HepG2 (cell line): ENCODE data around the gene SH3GLB2. TPM values are rescaled to one million over a fixed set of nuclear protein-coding genes. Genes with fewer than 3 reads are reported as not detected.

Experiments used
- ATAC-seq: fragments of 200-7000 bp; cut with Tn5 transposase; 3 replicates; pipeline ENCODE4 v1.9.1; 2020; ENCODE audit warnings: mild to moderate bottlenecking, moderate library complexity
- BruUV-seq: library from RNA; stranded (reverse); fragments of 400-500 nt; replicated peaks from 2 replicates; lab custom pipeline; 2021; lab: Mats Ljungman, UMichigan
- CTCF ChIA-PET: fragments of 300-600 bp; formaldehyde crosslinking; extraction: SDS; loops from one replicate; lab custom pipeline; 2021; ENCODE audit warnings: low total read pairs, inconsistent platforms, low intra/inter-chr PET ratio; lab: Yijun Ruan, JAX
- POLR2A ChIA-PET: fragments of 350-600 bp; sonication (Branson Sonifier 250); formaldehyde crosslinking; loops from one replicate; lab custom pipeline; 2020; ENCODE audit warnings: antibody characterized with exemption, inconsistent platforms; lab: Yijun Ruan, JAX
- DNase-seq: peaks from one replicate; pipeline ENCODE4 v3.0.0-alpha.2; 2015; ENCODE audit warnings: low spot score
- FAIRE-seq: peaks from 3 replicates; lab custom pipeline; 2011; peaks lifted over from hg19 to GRCh38; lab: Jason Lieb, UNC
- H2AFZ ChIP-seq: one replicate; pipeline ENCODE4 v1.6.1; 2011; ENCODE audit warnings: low read length, inconsistent platforms
- H3K27ac ChIP-seq: fragments of 300-600 bp; 3 replicates; pipeline ENCODE4 v1.8.0; 2011; ENCODE audit warnings: mixed run types, mild to moderate bottlenecking, mixed read lengths, low read length, inconsistent platforms; ENCODE audit not compliant: insufficient read depth; ENCODE audit errors: extremely low read length
- H3K27me3 ChIP-seq, 2 experiments: fragments of 200-600 bp in 1 of 2; 2 replicates in 1 of 2; 3 replicates in 1 of 2; pipeline versions ENCODE4 v1.6.0 to v1.8.0; 2011; ENCODE audit warnings: low read length in 2 of 2, mild to moderate bottlenecking in 2 of 2, moderate library complexity in 2 of 2, inconsistent platforms in 1 of 2; ENCODE audit not compliant: insufficient read depth in 2 of 2, control insufficient read depth in 1 of 2
- H3K36me3 ChIP-seq, 2 experiments: fragments of 200-600 bp in 1 of 2; replicated peaks in 1 of 2; 2 replicates in 1 of 2; 3 replicates in 1 of 2; pipeline versions ENCODE4 v1.5.1 to v1.8.0; 2011; ENCODE audit warnings: low read length in 2 of 2, inconsistent platforms in 1 of 2; ENCODE audit not compliant: insufficient read depth in 2 of 2, control insufficient read depth in 1 of 2
- H3K4me1 ChIP-seq: 2 replicates; pipeline ENCODE4 v1.5.1; 2012; ENCODE audit warnings: low read length, inconsistent platforms; ENCODE audit not compliant: insufficient read depth
- H3K4me2 ChIP-seq: 2 replicates; pipeline ENCODE4 v1.6.0; 2011; ENCODE audit warnings: low read depth, low read length, inconsistent platforms
- H3K4me3 ChIP-seq, 3 experiments: fragments of 200-600 bp in 1 of 3; sonication (generic), shearing (Covaris generic) in 1 of 3; replicated peaks in 1 of 3; 2 replicates each; pipeline ENCODE4 v1.5.1; 2011 to 2016; ENCODE audit warnings: low read length in 3 of 3, inconsistent platforms in 2 of 3, low read depth in 2 of 3, mild to moderate bottlenecking in 2 of 3, control low read depth in 1 of 3, mixed read lengths in 1 of 3; ENCODE audit not compliant: insufficient read depth in 1 of 3
- H3K79me2 ChIP-seq: one replicate; pipeline ENCODE4 v1.6.1; 2011; ENCODE audit warnings: low read length, inconsistent platforms; ENCODE audit not compliant: insufficient read depth
- H3K9ac ChIP-seq: 2 replicates; pipeline ENCODE4 v1.6.0; 2011; ENCODE audit warnings: mild to moderate bottlenecking, low read depth, low read length, inconsistent platforms; ENCODE audit not compliant: insufficient read depth
- H3K9me3 ChIP-seq: 2 replicates; pipeline ENCODE4 v1.5.1; 2012; ENCODE audit warnings: mild to moderate bottlenecking, low read length
- H4K20me1 ChIP-seq: 2 replicates; pipeline ENCODE4 v1.6.0; 2011; ENCODE audit warnings: inconsistent platforms, mild to moderate bottlenecking, low read length, moderate library complexity; ENCODE audit not compliant: insufficient read depth
- BRD4 ChIP-seq: sonication (generic); formaldehyde crosslinking; IDR thresholded peaks from 2 replicates; pipeline ENCODE4 v1.4.0; 2020; ENCODE audit warnings: missing genetic modification reagents
- CENPT ChIP-seq: sonication (generic); formaldehyde crosslinking; IDR thresholded peaks from 2 replicates; pipeline ENCODE4 v1.8.0; 2022; ENCODE audit warnings: low read depth, mild to moderate bottlenecking, moderate library complexity, missing genetic modification reagents
- CHCHD3 ChIP-seq: sonication (generic); formaldehyde crosslinking; IDR thresholded peaks from 2 replicates; pipeline ENCODE4 v1.8.0; 2022; ENCODE audit warnings: mild to moderate bottlenecking, missing genetic modification reagents, moderate library complexity
- GATA4 ChIP-seq: sonication (generic); IDR thresholded peaks from 2 replicates; pipeline ENCODE4 v1.6.1; 2016; ENCODE audit warnings: antibody characterized with exemption, low read depth, borderline replicate concordance
- HDAC2 ChIP-seq: sonication (generic); formaldehyde crosslinking; IDR thresholded peaks from 2 replicates; pipeline ENCODE4 v1.4.0; 2020; ENCODE audit warnings: missing genetic modification reagents
- HNF1B ChIP-seq: sonication (generic); formaldehyde crosslinking; IDR thresholded peaks from 2 replicates; pipeline ENCODE4 v1.5.1; 2020; ENCODE audit warnings: mild to moderate bottlenecking, moderate library complexity, missing genetic modification reagents
- MATR3 ChIP-seq: sonication (generic); formaldehyde crosslinking; IDR thresholded peaks from 2 replicates; pipeline ENCODE4 v1.4.0; 2020; ENCODE audit warnings: missing genetic modification reagents
- MLXIP ChIP-seq: sonication (generic); formaldehyde crosslinking; IDR thresholded peaks from 2 replicates; pipeline ENCODE4 v1.9.0; 2021; ENCODE audit warnings: missing genetic modification reagents, borderline replicate concordance
- PLRG1 ChIP-seq: fragments of 450-650 bp; conservative IDR thresholded peaks from 2 replicates; pipeline ENCODE4 v1.6.1; 2016
- RORA ChIP-seq: sonication (generic); formaldehyde crosslinking; IDR thresholded peaks from 2 replicates; pipeline ENCODE4 v1.5.0; 2020; ENCODE audit warnings: mild to moderate bottlenecking, missing genetic modification reagents, moderate library complexity
- TAF1 ChIP-seq: sonication (generic); formaldehyde crosslinking; IDR thresholded peaks from 2 replicates; pipeline ENCODE4 v1.4.0; 2020; ENCODE audit warnings: missing genetic modification reagents
- ZBTB49 ChIP-seq: sonication (generic); formaldehyde crosslinking; IDR thresholded peaks from 2 replicates; pipeline ENCODE4 v1.4.0; 2020; ENCODE audit warnings: missing genetic modification reagents, borderline replicate concordance
- ZFP91 ChIP-seq: sonication (generic); formaldehyde crosslinking; IDR thresholded peaks from 2 replicates; pipeline ENCODE4 v1.9.0; 2022; ENCODE audit warnings: missing genetic modification reagents, mild to moderate bottlenecking, borderline replicate concordance
- ZNF382 ChIP-seq: sonication (generic); formaldehyde crosslinking; IDR thresholded peaks from 2 replicates; pipeline ENCODE4 v1.5.0; 2020; ENCODE audit warnings: missing genetic modification reagents, mild to moderate bottlenecking, borderline replicate concordance
- ZNF552 ChIP-seq: sonication (generic); formaldehyde crosslinking; IDR thresholded peaks from 2 replicates; pipeline ENCODE4 v1.9.0; 2022; ENCODE audit warnings: missing genetic modification reagents, mild to moderate bottlenecking, borderline replicate concordance
- ZNF556 ChIP-seq: sonication (generic); formaldehyde crosslinking; IDR thresholded peaks from 2 replicates; pipeline ENCODE4 v1.4.0; 2020; ENCODE audit warnings: mild to moderate bottlenecking, missing genetic modification reagents, borderline replicate concordance
- ZNF766 ChIP-seq: sonication (generic); formaldehyde crosslinking; IDR thresholded peaks from 2 replicates; pipeline ENCODE4 v1.5.0; 2020; ENCODE audit warnings: missing genetic modification reagents, borderline replicate concordance
- WGBS: methylation state at CpG from one replicate; pipeline ENCODE4 v1.1.6; 2017; ENCODE audit warnings: low lambda C conversion rate; 5-methylcytosine and 5-hydroxymethylcytosine counted together
- in situ Hi-C: cut with HindIII; loops from 2 replicates; pipeline ENCODE4 v1.10.0; 2017; ENCODE audit warnings: low pct_unique_long_range_greater_than_20kb; ENCODE audit not compliant: extremely low pct_ligation_motif_present
- intact Hi-C: fragments of 100-400 bp; cut with micrococcal nuclease; formaldehyde crosslinking; loops from one replicate; pipeline ENCODE4 v1.10.0; 2022; ENCODE audit not compliant: unreplicated experiment
- polyA plus RNA-seq, 8 experiments: library from polyadenylated mRNA; depleted of rRNA in 3 of 8; stranded (reverse) in 7 of 8; unstranded in 1 of 8; fragments of >200 nt; fragmentation: Illumina TruSeq in 4 of 8; extraction: Trizol in 4 of 8; gene quantifications; 2 replicates each; pipeline versions ENCODE4 v1.2.1 to v1.2.3, GENCODE V29; 2011 to 2016; ENCODE audit warnings: low read depth in 4 of 8, missing spikeins in 1 of 8, mixed read lengths in 1 of 8; ENCODE audit not compliant: insufficient read depth in 1 of 8
- total RNA-seq, 5 experiments: library from RNA; depleted of rRNA; stranded (reverse); fragments of >200 nt; fragmentation: Illumina TruSeq; extraction: Trizol; gene quantifications; 2 replicates each; pipeline ENCODE4 v1.2.3, GENCODE V29; 2016; ENCODE audit warnings: low read depth in 1 of 5

Gene SH3GLB2
- total and polyA plus RNA-seq, 2 of the 13 experiments (the other 11 are each of a cell fraction or from before 2014, with no cell fraction given) = 24.0 to 40.6 TPM

- TF ChIP-seq MLXIP (CRISPR knock-in tag) = no peak
- no peak for TF ChIP-seq HDAC2 (CRISPR knock-in tag)
- TF ChIP-seq HNF1B (CRISPR knock-in tag) = no peak
- no peak for TF ChIP-seq TAF1 (CRISPR knock-in tag)
- TF ChIP-seq ZNF766 (CRISPR knock-in tag) = no peak
- no peak for TF ChIP-seq ZNF552 (CRISPR knock-in tag)
- TF ChIP-seq ZNF556 (CRISPR knock-in tag) = no peak
- no peak for TF ChIP-seq ZNF382 (CRISPR knock-in tag)
- TF ChIP-seq GATA4 = no peak
- TF ChIP-seq ZFP91 (CRISPR knock-in tag) = no peak
- TF ChIP-seq CENPT (CRISPR knock-in tag) = no peak
- TF ChIP-seq RORA (CRISPR knock-in tag) = no peak
- TF ChIP-seq MATR3 = no peak
- TF ChIP-seq BRD4 (CRISPR knock-in tag) = no peak
- TF ChIP-seq PLRG1 = no peak
- TF ChIP-seq CHCHD3 (CRISPR knock-in tag) = no peak
- TF ChIP-seq ZBTB49 (CRISPR knock-in tag) = no peak
- Histone ChIP-seq H3K36me3 (peaks cover 3 to 14% of the 10 kb centered on the region in 2 experiments; a peak in 4 of 5 replicates), H3K27me3 (no peaks in the 10 kb centered on the region; a peak in 1 of 5 replicates), H3K9ac (no peak overlapping the region), H3K4me1 (peaks cover 19% of the 10 kb centered on the region), H3K4me3 (no peak overlapping the region), H3K79me2 (peaks cover 6% of the 10 kb centered on the region), H3K9me3 (no peaks in the 10 kb centered on the region), H3K27ac (no peak overlapping the region), H3K4me2 (no peak overlapping the region), H4K20me1 (no peaks in the 10 kb centered on the region), H2AFZ (no peak overlapping the region)
- 95% methylated on average over 15 of the region's 16 CpGs for WGBS
- POLR2A ChIA-PET = no interaction called here
- FAIRE-seq (no peak), DNase-seq (no peak), ATAC-seq (no peak)
- intact Hi-C loops (no loop called here), in situ Hi-C loops (no loop called here)
- no TSS peak for BruUV-seq
- CTCF ChIA-PET = no interaction called here
Observed at GRCh38 chr9:129042016-129042415, 13.9 kb upstream of the SH3GLB2 start.
